Measurements from ENCODE around the gene CDH24. TPM values are rescaled to one million over a fixed set of nuclear protein-coding genes. Genes with fewer than 3 reads are reported as not detected.

The CDH24 gene
- total and polyA plus RNA-seq, 2 of the 13 experiments (the other 11 are each of a cell fraction or from before 2014, with no cell fraction given) = 0.69 to 0.99 TPM

DNA sequence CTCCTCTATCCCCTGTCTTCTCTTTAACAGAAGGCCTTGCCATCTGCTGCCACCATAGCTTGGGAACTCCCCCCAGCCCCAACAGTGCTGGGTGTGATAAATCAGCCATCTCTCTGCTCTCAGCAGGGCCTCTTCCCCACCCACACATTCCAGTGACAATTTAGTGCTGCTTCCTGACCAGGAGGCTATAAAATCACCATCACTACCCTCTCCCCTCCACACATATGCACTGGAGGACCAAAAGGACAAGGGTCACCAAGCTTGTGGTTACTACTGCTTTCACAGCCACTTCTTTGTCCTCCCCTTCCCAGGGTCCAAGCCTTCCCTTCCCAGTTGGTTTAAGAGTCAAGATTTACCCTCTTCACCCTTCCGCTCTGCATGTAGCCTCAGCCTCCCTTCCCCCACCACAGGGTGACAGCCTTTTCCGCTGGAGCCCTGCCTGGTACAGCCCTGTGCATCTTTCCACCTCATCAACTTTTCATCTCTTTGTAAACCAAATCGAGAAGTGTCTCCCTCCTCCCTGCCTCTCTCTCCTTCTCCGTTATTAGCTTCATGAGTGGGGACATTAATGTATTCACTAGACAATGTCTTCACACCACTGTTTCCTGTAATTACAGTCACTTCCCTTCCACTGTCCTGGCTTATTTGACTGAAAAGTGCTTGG, 32.0 kb downstream of the CDH24 start (continued):
- TF ChIP-seq, protein P1, sequence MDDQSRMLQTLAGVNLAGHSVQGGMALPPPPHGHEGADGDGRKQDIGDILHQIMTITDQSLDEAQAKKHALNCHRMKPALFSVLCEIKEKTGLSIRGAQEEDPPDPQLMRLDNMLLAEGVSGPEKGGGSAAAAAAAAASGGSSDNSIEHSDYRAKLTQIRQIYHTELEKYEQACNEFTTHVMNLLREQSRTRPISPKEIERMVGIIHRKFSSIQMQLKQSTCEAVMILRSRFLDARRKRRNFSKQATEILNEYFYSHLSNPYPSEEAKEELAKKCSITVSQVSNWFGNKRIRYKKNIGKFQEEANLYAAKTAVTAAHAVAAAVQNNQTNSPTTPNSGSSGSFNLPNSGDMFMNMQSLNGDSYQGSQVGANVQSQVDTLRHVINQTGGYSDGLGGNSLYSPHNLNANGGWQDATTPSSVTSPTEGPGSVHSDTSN (CRISPR knock-in tag; IDR thresholded peaks at IDR 0.05; ENCODE audit: borderline replicate concordance) = no peak
- TF ChIP-seq, protein P2, sequence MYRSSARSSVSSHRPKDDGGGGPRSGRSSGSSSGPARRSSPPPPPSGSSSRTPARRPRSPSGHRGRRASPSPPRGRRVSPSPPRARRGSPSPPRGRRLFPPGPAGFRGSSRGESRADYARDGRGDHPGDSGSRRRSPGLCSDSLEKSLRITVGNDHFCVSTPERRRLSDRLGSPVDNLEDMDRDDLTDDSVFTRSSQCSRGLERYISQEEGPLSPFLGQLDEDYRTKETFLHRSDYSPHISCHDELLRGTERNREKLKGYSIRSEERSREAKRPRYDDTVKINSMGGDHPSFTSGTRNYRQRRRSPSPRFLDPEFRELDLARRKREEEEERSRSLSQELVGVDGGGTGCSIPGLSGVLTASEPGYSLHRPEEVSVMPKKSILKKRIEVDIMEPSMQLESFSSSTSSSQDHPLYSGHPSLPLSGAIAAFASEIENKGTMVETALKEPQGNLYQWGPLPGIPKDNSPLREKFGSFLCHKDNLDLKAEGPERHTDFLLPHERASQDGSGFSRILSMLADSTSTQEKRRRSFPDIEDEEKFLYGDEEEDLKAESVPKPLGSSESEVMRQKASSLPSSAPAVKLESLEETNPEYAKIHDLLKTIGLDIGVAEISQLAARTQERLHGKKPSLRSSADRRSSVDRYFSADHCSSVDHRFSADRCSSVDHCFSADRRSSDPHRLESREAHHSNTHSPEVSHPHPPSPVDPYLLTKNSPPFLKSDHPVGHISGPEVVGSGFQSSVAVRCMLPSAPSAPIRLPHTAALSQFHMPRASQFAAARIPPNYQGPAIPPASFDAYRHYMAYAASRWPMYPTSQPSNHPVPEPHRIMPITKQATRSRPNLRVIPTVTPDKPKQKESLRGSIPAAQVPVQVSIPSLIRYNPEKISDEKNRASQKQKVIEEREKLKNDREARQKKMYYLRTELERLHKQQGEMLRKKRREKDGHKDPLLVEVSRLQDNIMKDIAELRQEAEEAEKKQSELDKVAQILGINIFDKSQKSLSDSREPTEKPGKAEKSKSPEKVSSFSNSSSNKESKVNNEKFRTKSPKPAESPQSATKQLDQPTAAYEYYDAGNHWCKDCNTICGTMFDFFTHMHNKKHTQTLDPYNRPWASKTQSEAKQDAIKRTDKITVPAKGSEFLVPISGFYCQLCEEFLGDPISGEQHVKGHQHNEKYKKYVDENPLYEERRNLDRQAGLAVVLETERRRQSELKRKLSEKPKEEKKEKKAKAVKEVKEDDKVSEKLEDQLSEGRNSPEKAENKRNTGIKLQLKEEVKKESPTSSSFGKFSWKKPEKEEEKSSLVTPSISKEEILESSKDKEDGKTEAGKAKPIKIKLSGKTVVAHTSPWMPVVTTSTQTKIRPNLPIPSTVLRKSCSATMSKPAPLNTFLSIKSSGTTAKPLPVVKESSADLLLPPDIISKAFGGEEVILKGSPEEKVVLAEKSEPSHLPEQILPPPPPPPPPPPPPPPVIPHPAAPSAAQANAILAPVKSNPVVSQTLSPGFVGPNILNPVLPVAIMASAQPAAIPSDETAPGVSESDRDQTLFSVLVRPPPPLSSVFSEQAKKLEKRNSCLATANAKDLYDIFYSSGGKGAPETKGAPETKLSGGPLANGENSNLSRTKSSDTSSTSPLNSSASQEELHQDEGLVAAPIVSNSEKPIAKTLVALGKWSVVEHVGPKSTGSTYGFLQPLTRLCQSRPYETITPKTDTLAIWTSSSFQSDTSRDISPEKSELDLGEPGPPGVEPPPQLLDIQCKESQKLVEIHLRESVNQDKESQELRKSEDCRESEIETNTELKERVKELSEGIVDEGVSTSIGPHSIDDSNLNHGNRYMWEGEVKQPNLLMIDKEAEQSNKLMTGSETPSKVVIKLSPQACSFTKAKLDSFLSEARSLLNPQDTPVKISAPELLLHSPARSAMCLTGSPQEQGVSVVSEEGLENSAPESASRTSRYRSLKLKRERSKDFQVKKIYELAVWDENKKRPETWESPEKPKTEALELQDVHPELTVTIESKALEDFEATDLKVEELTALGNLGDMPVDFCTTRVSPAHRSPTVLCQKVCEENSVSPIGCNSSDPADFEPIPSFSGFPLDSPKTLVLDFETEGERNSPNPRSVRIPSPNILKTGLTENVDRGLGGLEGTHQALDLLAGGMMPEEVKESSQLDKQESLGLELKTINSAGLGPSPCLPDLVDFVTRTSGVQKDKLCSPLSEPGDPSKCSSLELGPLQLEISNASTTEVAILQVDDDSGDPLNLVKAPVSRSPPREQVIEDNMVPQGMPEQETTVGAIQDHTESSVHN (CRISPR knock-in tag; IDR thresholded peaks at IDR 0.05) = 0 out of 2 replicates have a peak, but pooled peaks have one; percentile 24
- TF ChIP-seq FOXK1 (CRISPR knock-in tag; IDR thresholded peaks at IDR 0.05; ENCODE audit: borderline replicate concordance, low read depth) = no peak
- TF ChIP-seq IRX3 (CRISPR knock-in tag; IDR thresholded peaks at IDR 0.05; ENCODE audit: borderline replicate concordance, low read depth) = no peak
- no peak for TF ChIP-seq ZNF101 (CRISPR knock-in tag; IDR thresholded peaks at IDR 0.05; ENCODE audit: borderline replicate concordance, low read depth)
- no peak for TF ChIP-seq ATF5 (CRISPR knock-in tag; IDR thresholded peaks at IDR 0.05; ENCODE audit: low read depth)
- TF ChIP-seq, protein P3, sequence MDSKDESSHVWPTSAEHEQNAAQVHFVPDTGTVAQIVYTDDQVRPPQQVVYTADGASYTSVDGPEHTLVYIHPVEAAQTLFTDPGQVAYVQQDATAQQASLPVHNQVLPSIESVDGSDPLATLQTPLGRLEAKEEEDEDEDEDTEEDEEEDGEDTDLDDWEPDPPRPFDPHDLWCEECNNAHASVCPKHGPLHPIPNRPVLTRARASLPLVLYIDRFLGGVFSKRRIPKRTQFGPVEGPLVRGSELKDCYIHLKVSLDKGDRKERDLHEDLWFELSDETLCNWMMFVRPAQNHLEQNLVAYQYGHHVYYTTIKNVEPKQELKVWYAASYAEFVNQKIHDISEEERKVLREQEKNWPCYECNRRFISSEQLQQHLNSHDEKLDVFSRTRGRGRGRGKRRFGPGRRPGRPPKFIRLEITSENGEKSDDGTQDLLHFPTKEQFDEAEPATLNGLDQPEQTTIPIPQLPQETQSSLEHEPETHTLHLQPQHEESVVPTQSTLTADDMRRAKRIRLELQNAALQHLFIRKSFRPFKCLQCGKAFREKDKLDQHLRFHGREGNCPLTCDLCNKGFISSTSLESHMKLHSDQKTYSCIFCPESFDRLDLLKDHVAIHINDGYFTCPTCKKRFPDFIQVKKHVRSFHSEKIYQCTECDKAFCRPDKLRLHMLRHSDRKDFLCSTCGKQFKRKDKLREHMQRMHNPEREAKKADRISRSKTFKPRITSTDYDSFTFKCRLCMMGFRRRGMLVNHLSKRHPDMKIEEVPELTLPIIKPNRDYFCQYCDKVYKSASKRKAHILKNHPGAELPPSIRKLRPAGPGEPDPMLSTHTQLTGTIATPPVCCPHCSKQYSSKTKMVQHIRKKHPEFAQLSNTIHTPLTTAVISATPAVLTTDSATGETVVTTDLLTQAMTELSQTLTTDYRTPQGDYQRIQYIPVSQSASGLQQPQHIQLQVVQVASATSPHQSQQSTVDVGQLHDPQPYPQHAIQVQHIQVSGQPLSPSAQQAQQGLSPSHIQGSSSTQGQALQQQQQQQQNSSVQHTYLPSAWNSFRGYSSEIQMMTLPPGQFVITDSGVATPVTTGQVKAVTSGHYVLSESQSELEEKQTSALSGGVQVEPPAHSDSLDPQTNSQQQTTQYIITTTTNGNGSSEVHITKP (CRISPR knock-in tag; IDR thresholded peaks at IDR 0.05; ENCODE audit: low read depth) = no peak
- TF ChIP-seq, protein P4, sequence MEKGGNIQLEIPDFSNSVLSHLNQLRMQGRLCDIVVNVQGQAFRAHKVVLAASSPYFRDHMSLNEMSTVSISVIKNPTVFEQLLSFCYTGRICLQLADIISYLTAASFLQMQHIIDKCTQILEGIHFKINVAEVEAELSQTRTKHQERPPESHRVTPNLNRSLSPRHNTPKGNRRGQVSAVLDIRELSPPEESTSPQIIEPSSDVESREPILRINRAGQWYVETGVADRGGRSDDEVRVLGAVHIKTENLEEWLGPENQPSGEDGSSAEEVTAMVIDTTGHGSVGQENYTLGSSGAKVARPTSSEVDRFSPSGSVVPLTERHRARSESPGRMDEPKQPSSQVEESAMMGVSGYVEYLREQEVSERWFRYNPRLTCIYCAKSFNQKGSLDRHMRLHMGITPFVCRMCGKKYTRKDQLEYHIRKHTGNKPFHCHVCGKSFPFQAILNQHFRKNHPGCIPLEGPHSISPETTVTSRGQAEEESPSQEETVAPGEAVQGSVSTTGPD (CRISPR knock-in tag; IDR thresholded peaks at IDR 0.05) = no peak
- TF ChIP-seq ZNF232 (CRISPR knock-in tag; IDR thresholded peaks at IDR 0.05; ENCODE audit: borderline replicate concordance) = no peak
- TF ChIP-seq NPAS2 (CRISPR knock-in tag; IDR thresholded peaks at IDR 0.05; ENCODE audit: borderline replicate concordance) = no peak
- no peak for TF ChIP-seq ZNF121 (CRISPR knock-in tag; IDR thresholded peaks at IDR 0.05)
